ENCODE measurements around the gene EIF1AD. TPM values are rescaled to one million over a fixed set of nuclear protein-coding genes. Genes with fewer than 3 reads are reported as not detected.
A peak's percentile ranks its signal among the peaks of the same experiment; 100 is the strongest.

The EIF1AD gene
- total RNA-seq, 4 donors from 2014 or later = 25.3 to 34.9 (median 28.2) TPM

GRCh38 chr11:66006134-66006890 lies 4.4 kb upstream of the EIF1AD start:
- TF ChIP-seq POLR2A (IDR thresholded peaks at IDR 0.05; ENCODE audit: low read depth) (no peak), EP300 (IDR thresholded peaks at IDR 0.05) (no peak), POLR2AphosphoS5 (IDR thresholded peaks at IDR 0.05) (no peak), CTCF (IDR thresholded peaks at IDR 0.05) (no peak)

GRCh38 chr11:66004186-66004585 lies 2.2 kb upstream of the EIF1AD start:
- DNase-seq (ENCODE audit: extremely low spot score) = no peak
- H3K9me3 ChIP-seq = no peaks in the 10 kb centered on the region
- H3K4me3 ChIP-seq = no peak overlapping the region
- intact Hi-C loops (cut with DNase I) = loop anchor here (5.0 kb wide), 2 partner anchors 42 to 117 kb away; partner anchors contain the start of genes FIBP and SART1
- peaks cover 20 to 38% (median 29%) of the 10 kb centered on the region in 4 donors for H3K4me1 ChIP-seq
- H3K36me3 ChIP-seq = peaks cover 9 to 41% (median 40%) of the 10 kb centered on the region in 4 donors
- no peak overlapping the region for H3K27ac ChIP-seq (replicated peaks in 1 of 4)
- TF ChIP-seq POLR2A (IDR thresholded peaks at IDR 0.05; ENCODE audit: low read depth) = no peak
- no peaks in the 10 kb centered on the region for H3K27me3 ChIP-seq
- 82% methylated on average over 2 of the region's 4 CpGs for WGBS

More at GRCh38 chr11:66006134-66006890, 4.4 kb upstream of the EIF1AD start:
- peaks cover 0 to under 1% (median 0%) of the 10 kb centered on the region in 4 donors for H3K27me3 ChIP-seq
- peaks cover 8 to 20% (median 11%) of the 10 kb centered on the region in 4 donors for H3K4me1 ChIP-seq
- no peak overlapping the region for H3K27ac ChIP-seq (replicated peaks in 1 of 4)
- no peak overlapping the region for H3K4me3 ChIP-seq
- H3K9me3 ChIP-seq = no peaks in the 10 kb centered on the region
- DNase-seq (ENCODE audit: extremely low spot score) = no peak
- H3K36me3 ChIP-seq = peaks cover 0 to 28% (median 27%) of the 10 kb centered on the region in 4 donors
- 76% methylated on average over 10 of the region's 13 CpGs for WGBS
- intact Hi-C loops (cut with DNase I) = no loop called here

GRCh38 chr11:66003291-66003690 lies 1.3 kb upstream of the EIF1AD start:
- 72% methylated on average over 6 of the region's 6 CpGs for WGBS

GRCh38 chr11:66002648-66003225 lies 780 bp upstream of the EIF1AD start:
- peaks cover 24 to 56% (median 54%) of the 10 kb centered on the region in 4 donors for H3K36me3 ChIP-seq
- peaks cover 20 to 38% (median 29%) of the 10 kb centered on the region in 4 donors for H3K4me1 ChIP-seq
- H3K27ac ChIP-seq (replicated peaks in 1 of 4) = peak overlapping the region; percentile 86 to 95 (median 94)
- intact Hi-C loops (cut with DNase I) = loop anchor here (5.0 kb wide), 2 partner anchors 40 to 115 kb away; partner anchors contain the start of genes FIBP and SART1
- TF ChIP-seq POLR2AphosphoS5 (IDR thresholded peaks at IDR 0.05) = peak; percentile 20 to 50
- TF ChIP-seq CTCF (IDR thresholded peaks at IDR 0.05) = peak in 2 of 3 experiments; percentile 9 to 15
- no peak for TF ChIP-seq EP300 (IDR thresholded peaks at IDR 0.05)
- H3K9me3 ChIP-seq = no peaks in the 10 kb centered on the region
- peak overlapping the region; percentile 69 to 93 (median 85) for H3K4me3 ChIP-seq
- no peak for DNase-seq (ENCODE audit: extremely low spot score)
- H3K27me3 ChIP-seq = no peaks in the 10 kb centered on the region
- WGBS = 0% methylated on average over 12 of the region's 40 CpGs

More at GRCh38 chr11:66003291-66003690, 1.3 kb upstream of the EIF1AD start:
- H3K4me1 ChIP-seq = peaks cover 20 to 38% (median 29%) of the 10 kb centered on the region in 4 donors
- no peak for DNase-seq (ENCODE audit: extremely low spot score)
- no peaks in the 10 kb centered on the region for H3K27me3 ChIP-seq
- TF ChIP-seq POLR2A (IDR thresholded peaks at IDR 0.05; ENCODE audit: low read depth) = no peak
- TF ChIP-seq CTCF (IDR thresholded peaks at IDR 0.05) = no peak
- no peak for TF ChIP-seq EP300 (IDR thresholded peaks at IDR 0.05)
- TF ChIP-seq POLR2AphosphoS5 (IDR thresholded peaks at IDR 0.05) = no peak
- peak overlapping the region; percentile 69 to 93 (median 85) for H3K4me3 ChIP-seq
- H3K36me3 ChIP-seq = peaks cover 18 to 50% (median 48%) of the 10 kb centered on the region in 4 donors
- H3K9me3 ChIP-seq = no peaks in the 10 kb centered on the region
- H3K27ac ChIP-seq (replicated peaks in 1 of 4) = peak overlapping the region; percentile 86 to 95 (median 94)
- intact Hi-C loops (cut with DNase I) = loop anchor here (5.0 kb wide), 2 partner anchors 41 to 116 kb away; partner anchors contain the start of genes FIBP and SART1

- Histone ChIP-seq H3K36me3 (peaks cover 33 to 51% (median 40%) of the 10 kb centered on the region in 4 donors), H3K27me3 (no peaks in the 10 kb centered on the region), H3K4me3 (no peak overlapping the region), H3K4me1 (peaks cover 13 to 23% (median 18%) of the 10 kb centered on the region in 4 donors), H3K9me3 (no peaks in the 10 kb centered on the region), H3K27ac (replicated peaks in 1 of 4) (no peak overlapping the region)
- WGBS = 87% methylated on average over 2 of the region's 2 CpGs
- DNase-seq (ENCODE audit: extremely low spot score) = no peak
- intact Hi-C loops (cut with DNase I) = no loop called here
- TF ChIP-seq POLR2A (IDR thresholded peaks at IDR 0.05; ENCODE audit: low read depth) = no peak
- TF ChIP-seq EP300 (IDR thresholded peaks at IDR 0.05) = no peak
- TF ChIP-seq CTCF (IDR thresholded peaks at IDR 0.05) = no peak
These were observed 4.7 kb downstream of the EIF1AD start for GRCh38 chr11:65997286-65997685.
